ENCODE data around the gene UTP14A.

- TF ChIP-seq CTCF (IDR thresholded peaks at IDR 0.05; ENCODE audit: low read depth, low read length, poor library complexity, severe bottlenecking), result no peak
- no peak for TF ChIP-seq EZH2phosphoT487 (IDR thresholded peaks at IDR 0.05; ENCODE audit: borderline replicate concordance, low read length)
Measured at GRCh38 chrX:129908636-129909035, 2.7 kb downstream of the UTP14A start.

Measured in DOHH2 (cell line).